GM12874 (cell line): ENCODE data around the gene SLX9.

Experiments used
- TF ChIP-seq, protein P1 (sequence below): IDR thresholded peaks from 2 replicates; pipeline ENCODE4 v1.5.1; 2011; ENCODE audit warnings: low read depth, mild to moderate bottlenecking, control low read depth, low read length, moderate library complexity; ENCODE audit not compliant: insufficient read depth

SLX9 gene

DNA sequence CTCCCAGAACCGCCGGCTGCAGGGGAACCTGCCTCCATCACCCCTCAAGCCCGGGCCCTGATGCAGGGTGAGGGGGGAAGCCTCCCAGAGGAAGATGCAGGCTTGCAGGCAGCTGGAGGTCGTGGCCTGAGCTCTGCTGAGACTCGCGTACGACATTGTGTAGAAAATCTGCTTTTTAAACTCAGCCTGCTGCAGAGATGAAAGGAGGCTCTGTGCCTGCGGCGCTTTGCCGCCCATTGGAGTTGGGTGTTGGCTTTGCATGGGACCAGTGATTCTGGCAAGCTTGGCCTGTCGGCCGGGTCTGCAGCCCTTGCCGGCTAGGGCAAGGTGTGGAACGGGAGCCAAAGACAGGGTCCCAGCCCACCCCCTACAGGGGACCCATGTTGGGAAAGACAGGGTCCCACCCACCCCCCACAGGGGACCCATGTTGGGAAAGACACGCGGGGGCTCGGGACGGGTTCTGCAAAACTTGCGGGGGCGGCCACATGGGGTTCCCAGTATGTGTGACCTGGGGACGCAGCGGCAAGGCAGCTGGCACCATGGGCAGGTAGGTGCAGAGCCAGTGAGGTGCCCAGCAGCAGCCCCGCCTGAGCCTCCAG is 55.6 kb downstream of the SLX9 start:
- TF ChIP-seq, protein P1, sequence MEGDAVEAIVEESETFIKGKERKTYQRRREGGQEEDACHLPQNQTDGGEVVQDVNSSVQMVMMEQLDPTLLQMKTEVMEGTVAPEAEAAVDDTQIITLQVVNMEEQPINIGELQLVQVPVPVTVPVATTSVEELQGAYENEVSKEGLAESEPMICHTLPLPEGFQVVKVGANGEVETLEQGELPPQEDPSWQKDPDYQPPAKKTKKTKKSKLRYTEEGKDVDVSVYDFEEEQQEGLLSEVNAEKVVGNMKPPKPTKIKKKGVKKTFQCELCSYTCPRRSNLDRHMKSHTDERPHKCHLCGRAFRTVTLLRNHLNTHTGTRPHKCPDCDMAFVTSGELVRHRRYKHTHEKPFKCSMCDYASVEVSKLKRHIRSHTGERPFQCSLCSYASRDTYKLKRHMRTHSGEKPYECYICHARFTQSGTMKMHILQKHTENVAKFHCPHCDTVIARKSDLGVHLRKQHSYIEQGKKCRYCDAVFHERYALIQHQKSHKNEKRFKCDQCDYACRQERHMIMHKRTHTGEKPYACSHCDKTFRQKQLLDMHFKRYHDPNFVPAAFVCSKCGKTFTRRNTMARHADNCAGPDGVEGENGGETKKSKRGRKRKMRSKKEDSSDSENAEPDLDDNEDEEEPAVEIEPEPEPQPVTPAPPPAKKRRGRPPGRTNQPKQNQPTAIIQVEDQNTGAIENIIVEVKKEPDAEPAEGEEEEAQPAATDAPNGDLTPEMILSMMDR = no peak

DNA sequence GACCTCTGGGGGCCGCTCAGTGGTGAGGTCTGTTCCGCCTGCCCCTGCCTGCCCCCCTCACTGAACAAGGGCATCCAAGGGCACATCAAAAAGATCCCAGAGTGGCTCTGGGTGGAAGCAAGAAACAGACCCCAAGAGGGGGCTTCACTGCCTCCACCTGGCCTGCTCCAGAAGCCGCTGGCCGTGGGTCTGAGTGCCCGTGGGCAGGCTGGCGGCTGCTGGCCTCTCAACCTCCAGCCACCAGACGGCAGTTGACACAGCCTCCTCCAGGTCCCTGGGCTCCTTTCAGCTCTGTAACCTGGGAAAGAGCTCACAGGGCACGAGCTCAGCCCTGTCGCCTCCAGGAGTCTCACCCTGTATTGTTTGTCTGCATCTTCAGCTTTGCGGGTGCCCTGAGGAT is 56.3 kb downstream of the SLX9 start:
- TF ChIP-seq, protein P1 = no peak

DNA sequence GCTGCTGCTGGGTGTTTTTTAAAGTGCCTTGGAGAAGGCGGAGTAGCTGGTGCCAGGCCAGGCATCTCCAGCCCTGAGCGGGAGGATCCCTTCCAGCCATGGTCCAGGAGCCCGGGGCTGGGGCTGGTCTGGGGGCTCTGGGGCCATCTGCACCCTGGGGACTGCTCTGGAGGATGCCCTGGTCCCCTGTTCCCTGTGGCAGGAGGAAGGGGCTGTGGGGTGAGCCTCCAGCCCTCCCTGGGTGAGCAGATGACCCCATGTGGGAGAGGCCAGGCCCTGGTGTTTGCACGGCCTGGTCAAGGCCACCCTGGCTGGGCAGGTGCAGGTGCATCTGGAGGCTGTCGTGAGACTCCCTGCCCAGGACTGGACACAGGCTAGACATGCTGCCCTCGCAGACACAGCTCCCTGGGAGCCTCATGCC is 56.7 kb downstream of the SLX9 start:
- TF ChIP-seq, protein P1 = no peak

DNA sequence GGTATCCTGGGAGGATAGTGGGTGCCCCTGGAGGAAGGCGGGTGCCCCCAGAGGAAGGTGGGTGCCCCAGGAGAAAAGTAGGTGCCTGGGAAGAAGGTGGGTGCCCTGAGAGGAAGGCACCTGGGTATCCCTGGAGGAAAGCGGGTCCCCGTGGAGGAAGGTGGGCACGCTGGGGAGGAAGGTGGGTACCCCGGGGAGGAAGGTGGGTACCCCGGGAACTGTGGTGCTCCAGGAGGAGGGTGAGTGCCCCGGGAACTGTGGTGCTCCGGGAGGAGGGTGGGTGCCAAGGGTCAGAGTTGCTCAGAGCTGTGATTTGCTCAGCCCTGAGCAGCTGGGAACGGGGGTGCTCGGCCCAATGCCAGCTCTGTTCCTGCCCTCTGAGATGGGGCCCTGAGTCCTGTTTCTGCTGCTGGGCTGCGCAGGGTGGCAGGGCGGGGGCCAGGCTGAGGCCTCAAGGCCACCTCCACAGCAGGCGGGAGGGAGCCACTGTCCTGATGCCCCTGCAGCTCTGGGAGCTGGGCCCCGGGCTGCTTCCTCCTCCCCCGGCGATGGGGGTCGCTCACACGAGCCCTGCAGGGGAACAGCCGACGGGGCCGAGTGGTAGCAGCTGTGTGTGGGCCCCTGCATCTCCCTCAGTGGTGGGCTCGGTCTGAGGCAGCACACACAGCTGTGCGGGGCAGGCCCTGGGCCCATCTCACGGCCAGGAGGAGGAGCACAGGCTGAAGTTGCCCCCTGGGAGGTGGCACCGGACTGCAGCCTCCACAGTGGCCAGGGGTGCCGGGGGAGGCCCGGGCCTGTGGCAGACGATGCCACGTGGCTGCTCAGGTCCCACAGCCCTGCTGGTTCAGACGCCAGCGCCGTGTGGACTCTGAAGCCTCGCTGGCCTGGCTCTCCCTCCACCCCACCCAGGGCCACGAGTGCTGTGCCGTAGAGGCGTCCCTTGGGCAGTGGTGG is 57.4 kb downstream of the SLX9 start:
- TF ChIP-seq, protein P1 = no peak

DNA sequence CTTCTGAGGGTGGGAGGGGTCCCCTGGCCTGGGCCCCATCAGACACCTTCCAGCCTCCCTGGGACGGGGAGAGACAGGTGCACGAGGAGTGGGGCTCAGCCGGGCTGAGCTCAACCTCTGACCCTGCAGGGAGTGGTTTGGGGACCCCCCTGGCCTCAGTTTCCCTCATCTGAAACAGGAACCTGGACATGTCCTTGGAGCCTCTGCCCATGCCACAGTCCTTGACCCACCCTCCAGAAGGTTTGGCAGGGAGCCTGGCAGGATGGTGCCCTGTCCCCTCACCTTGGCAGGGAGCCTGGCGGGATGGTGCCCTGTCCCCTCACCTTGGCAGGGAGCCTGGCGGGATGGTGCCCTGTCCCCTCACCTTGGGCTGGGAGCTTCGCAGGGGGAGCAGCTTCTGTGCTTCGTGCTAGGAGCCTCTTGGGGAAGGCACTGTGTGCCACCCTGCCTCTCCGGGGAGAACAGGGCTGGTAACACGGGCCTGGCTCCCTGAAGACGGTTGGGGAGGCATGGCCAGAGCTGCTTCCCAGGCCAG is 58.3 kb downstream of the SLX9 start:
- TF ChIP-seq, protein P1 = no peak

DNA sequence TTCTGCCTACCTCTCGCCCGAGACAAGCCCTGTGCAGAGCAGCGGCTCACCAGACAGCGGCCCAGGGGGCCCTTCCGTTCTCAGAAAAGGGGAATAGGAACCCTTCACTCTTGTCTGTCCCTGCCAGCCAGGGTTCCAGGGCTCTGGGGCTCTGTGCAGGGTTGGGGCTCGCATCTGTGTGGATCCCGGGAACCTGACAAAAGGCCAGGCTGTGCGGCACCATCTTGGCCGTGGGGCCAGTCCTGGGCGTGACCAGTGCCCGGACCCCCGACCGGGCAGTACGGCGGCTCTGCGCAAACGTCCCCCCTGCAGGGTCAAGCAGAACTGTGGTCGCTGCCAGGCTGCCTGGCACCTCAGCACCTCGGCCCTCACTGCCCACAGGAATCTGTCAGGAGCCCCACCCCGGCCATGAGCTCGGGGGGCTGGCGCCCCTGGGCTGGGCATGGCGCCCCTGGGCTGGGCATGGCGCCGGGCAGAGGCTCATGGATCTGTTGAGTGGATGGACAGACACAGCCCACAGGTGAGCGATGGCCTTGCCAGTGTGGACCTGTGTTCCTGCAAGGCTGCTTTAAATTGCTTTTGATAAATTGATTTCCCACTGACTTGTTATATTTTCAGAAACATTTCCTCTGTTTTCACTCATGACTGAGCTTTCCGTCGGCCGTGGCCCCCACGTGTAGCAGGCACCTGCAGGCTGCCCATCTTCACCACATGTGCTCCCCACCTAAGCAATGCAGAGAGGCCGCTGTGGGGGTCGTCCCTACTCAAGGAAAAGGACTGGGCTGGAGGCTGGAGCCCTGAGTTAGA is 59.0 kb downstream of the SLX9 start:
- TF ChIP-seq, protein P1 = no peak

DNA sequence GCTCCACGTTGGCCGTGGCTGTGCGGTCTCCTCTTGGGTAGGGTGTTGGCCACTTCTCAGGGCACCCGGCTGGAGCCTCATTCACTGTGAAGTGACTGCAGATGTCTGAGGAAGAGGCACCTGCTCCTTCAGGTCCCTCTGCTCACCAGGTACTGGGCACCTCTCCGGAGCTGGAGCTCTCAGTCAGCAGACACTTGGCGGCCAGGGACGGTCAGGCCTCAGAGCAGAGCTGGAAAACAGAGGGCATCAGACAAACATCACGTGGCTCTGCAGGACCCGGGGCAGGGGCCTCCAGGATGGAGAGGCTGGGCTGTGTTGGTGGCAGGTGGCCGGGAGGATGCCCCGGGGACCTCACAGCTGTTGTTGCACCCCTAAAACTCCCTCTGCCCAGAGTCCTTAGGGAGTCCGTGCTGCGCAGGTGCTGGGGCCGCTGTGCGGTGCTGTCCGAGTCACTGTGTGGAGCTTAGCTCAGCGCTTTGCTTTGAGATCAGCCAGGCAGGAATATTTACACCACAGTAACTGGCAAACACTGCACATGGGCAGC is 59.7 kb downstream of the SLX9 start:
- TF ChIP-seq, protein P1 = no peak
